SK-N-SH treated with all-trans-retinoic acid at 6 μM for 48 hours (cell line): ENCODE results near the gene DDX18.

Experiments
- ATAC-seq: fragments of 200-7000 bp; cut with Tn5 transposase; 3 replicates; pipeline ENCODE4 v1.9.1; 2020; ENCODE audit warnings: mild to moderate bottlenecking, moderate library complexity
- ARNTL ChIP-seq: fragments of 450-650 bp; formaldehyde crosslinking; IDR thresholded peaks from 2 replicates; pipeline ENCODE4 v1.5.0; 2020; ENCODE audit warnings: low read depth, mild to moderate bottlenecking, moderate library complexity, borderline replicate concordance
- BACH2 ChIP-seq: fragments of 250-450 bp; sonication (Bioruptor Pico); IDR thresholded peaks from 2 replicates; pipeline ENCODE4 v1.9.0; 2021; ENCODE audit warnings: mild to moderate bottlenecking, borderline replicate concordance
- CREB5 ChIP-seq: fragments of 250-450 bp; sonication (Bioruptor Pico); IDR thresholded peaks from 2 replicates; pipeline ENCODE4 v1.5.1; 2020; ENCODE audit warnings: low read depth, mild to moderate bottlenecking, moderate library complexity
- CSDC2 ChIP-seq: fragments of 250-450 bp; sonication (Bioruptor Pico); IDR thresholded peaks from 2 replicates; pipeline ENCODE4 v1.5.0; 2020; ENCODE audit warnings: mild to moderate bottlenecking, moderate library complexity
- GLIS3 ChIP-seq: fragments of 250-450 bp; sonication (Bioruptor Pico); IDR thresholded peaks from 2 replicates; pipeline ENCODE4 v1.5.0; 2020; ENCODE audit warnings: mild to moderate bottlenecking, moderate library complexity
- ISL1 ChIP-seq: fragments of 250-450 bp; sonication (Bioruptor Pico); IDR thresholded peaks from 2 replicates; pipeline ENCODE4 v2.1.2; 2022; ENCODE audit warnings: mild to moderate bottlenecking, moderate library complexity
- OSR1 ChIP-seq: fragments of 250-450 bp; sonication (Bioruptor Pico); IDR thresholded peaks from 2 replicates; pipeline ENCODE4 v1.8.0; 2022; ENCODE audit warnings: moderate library complexity, mild to moderate bottlenecking, inconsistent platforms
- POU6F1 ChIP-seq: fragments of 250-450 bp; sonication (Bioruptor Pico); IDR thresholded peaks from 2 replicates; pipeline ENCODE4 v1.8.0; 2021; ENCODE audit warnings: low read depth, mild to moderate bottlenecking, moderate library complexity, borderline replicate concordance
- PPARA ChIP-seq: fragments of 250-450 bp; sonication (Bioruptor Pico); IDR thresholded peaks from 2 replicates; pipeline ENCODE4 v1.5.0; 2020; ENCODE audit warnings: mild to moderate bottlenecking, borderline replicate concordance
- RARB ChIP-seq: fragments of 250-450 bp; sonication (Bioruptor Pico); IDR thresholded peaks from 2 replicates; pipeline ENCODE4 v1.8.0; 2021; ENCODE audit warnings: mild to moderate bottlenecking, moderate library complexity
- SNAI2 ChIP-seq: fragments of 250-450 bp; sonication (Bioruptor Pico); IDR thresholded peaks from 2 replicates; pipeline ENCODE4 v1.5.0; 2020; ENCODE audit warnings: mild to moderate bottlenecking, moderate library complexity
- TCF4 ChIP-seq: fragments of 250-450 bp; sonication (Bioruptor Pico); IDR thresholded peaks from 2 replicates; pipeline ENCODE4 v1.8.0; 2021; ENCODE audit warnings: mild to moderate bottlenecking, moderate library complexity, borderline replicate concordance
- TOX ChIP-seq: fragments of 250-450 bp; sonication (Bioruptor Pico); IDR thresholded peaks from 2 replicates; pipeline ENCODE4 v1.8.0; 2021; ENCODE audit warnings: mild to moderate bottlenecking, moderate library complexity, borderline replicate concordance
- TSHZ2 ChIP-seq: fragments of 250-450 bp; sonication (Bioruptor Pico); IDR thresholded peaks from 2 replicates; pipeline ENCODE4 v1.5.0; 2020; ENCODE audit warnings: mild to moderate bottlenecking, moderate library complexity
- ZC3H10 ChIP-seq: fragments of 250-450 bp; sonication (Bioruptor Pico); IDR thresholded peaks from 2 replicates; pipeline ENCODE4 v1.5.1; 2021; ENCODE audit warnings: mild to moderate bottlenecking, moderate library complexity
- ZFP3 ChIP-seq: fragments of 250-450 bp; sonication (Bioruptor Pico); IDR thresholded peaks from 2 replicates; pipeline ENCODE4 v1.5.0; 2020; ENCODE audit warnings: mild to moderate bottlenecking, moderate library complexity
- ZFP30 ChIP-seq: fragments of 450-650 bp; formaldehyde crosslinking; IDR thresholded peaks from 2 replicates; pipeline ENCODE4 v1.5.0; 2022; ENCODE audit warnings: mild to moderate bottlenecking, moderate library complexity
- ZNF565 ChIP-seq: fragments of 450-650 bp; formaldehyde crosslinking; conservative IDR thresholded peaks from 2 replicates; pipeline ENCODE4 v1.5.0; 2020; ENCODE audit warnings: low read depth, mild to moderate bottlenecking, moderate library complexity
- ZNF70 ChIP-seq: fragments of 450-650 bp; formaldehyde crosslinking; IDR thresholded peaks from 2 replicates; pipeline ENCODE4 v1.5.0; 2020; ENCODE audit warnings: mild to moderate bottlenecking, moderate library complexity
- ZNF8 ChIP-seq: fragments of 450-650 bp; formaldehyde crosslinking; IDR thresholded peaks from 2 replicates; pipeline ENCODE4 v1.5.0; 2020; ENCODE audit warnings: mild to moderate bottlenecking, moderate library complexity
- TF ChIP-seq, protein P1 (sequence below): fragments of 250-450 bp; sonication (Bioruptor Pico); IDR thresholded peaks from 2 replicates; pipeline ENCODE4 v1.8.0; 2020; ENCODE audit warnings: mild to moderate bottlenecking, moderate library complexity, borderline replicate concordance

The DDX18 gene

DNA sequence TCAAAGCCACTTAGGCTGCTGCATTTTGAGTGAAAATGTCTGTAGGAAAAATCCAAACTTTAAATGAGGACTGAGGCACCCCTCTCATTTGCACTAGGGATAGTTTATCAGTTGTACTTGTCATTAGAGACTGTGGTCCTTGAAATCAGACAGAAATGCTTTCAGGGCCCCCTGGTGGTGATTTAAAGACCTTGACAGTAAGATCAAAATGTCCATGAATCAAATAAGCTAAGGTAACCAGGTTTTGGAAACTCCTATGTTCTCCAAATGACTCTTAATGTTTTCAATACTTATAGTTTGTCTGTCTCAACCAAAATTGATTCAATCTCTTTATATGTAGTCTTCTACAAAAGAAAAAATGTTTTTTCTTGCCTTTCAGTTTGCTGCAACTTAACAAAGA is 28.8 kb upstream of the DDX18 start:
- no peak for TF ChIP-seq POU6F1 (CRISPR knock-in tag)
- TF ChIP-seq ZFP30 (CRISPR knock-in tag) = no peak
- no peak for TF ChIP-seq ZNF565 (CRISPR knock-in tag)
- TF ChIP-seq BACH2 (CRISPR knock-in tag) = no peak
- no peak for TF ChIP-seq ZNF8 (CRISPR knock-in tag)
- TF ChIP-seq ZNF70 (CRISPR knock-in tag) = no peak
- TF ChIP-seq ZFP3 (CRISPR knock-in tag) = no peak
- no peak for TF ChIP-seq GLIS3
- TF ChIP-seq TOX (CRISPR knock-in tag) = no peak
- TF ChIP-seq PPARA (CRISPR knock-in tag) = no peak
- TF ChIP-seq ZC3H10 (CRISPR knock-in tag) = no peak
- TF ChIP-seq ARNTL = no peak
- no peak for TF ChIP-seq CREB5
- TF ChIP-seq ISL1 (CRISPR knock-in tag) = no peak
- no peak for TF ChIP-seq CSDC2 (CRISPR knock-in tag)
- TF ChIP-seq, protein P1, sequence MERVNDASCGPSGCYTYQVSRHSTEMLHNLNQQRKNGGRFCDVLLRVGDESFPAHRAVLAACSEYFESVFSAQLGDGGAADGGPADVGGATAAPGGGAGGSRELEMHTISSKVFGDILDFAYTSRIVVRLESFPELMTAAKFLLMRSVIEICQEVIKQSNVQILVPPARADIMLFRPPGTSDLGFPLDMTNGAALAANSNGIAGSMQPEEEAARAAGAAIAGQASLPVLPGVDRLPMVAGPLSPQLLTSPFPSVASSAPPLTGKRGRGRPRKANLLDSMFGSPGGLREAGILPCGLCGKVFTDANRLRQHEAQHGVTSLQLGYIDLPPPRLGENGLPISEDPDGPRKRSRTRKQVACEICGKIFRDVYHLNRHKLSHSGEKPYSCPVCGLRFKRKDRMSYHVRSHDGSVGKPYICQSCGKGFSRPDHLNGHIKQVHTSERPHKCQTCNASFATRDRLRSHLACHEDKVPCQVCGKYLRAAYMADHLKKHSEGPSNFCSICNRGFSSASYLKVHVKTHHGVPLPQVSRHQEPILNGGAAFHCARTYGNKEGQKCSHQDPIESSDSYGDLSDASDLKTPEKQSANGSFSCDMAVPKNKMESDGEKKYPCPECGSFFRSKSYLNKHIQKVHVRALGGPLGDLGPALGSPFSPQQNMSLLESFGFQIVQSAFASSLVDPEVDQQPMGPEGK (CRISPR knock-in tag) = no peak
- TF ChIP-seq OSR1 = no peak
- TF ChIP-seq TSHZ2 (CRISPR knock-in tag) = no peak
- no peak for TF ChIP-seq SNAI2 (CRISPR knock-in tag)
- peak; percentile 70 for ATAC-seq

GRCh38 chr2:117786520-117786919 is 28.0 kb upstream of the DDX18 start:
- no peak for ATAC-seq
- no peak for TF ChIP-seq POU6F1 (CRISPR knock-in tag)
- no peak for TF ChIP-seq ZNF8 (CRISPR knock-in tag)
- TF ChIP-seq BACH2 (CRISPR knock-in tag) = no peak
- TF ChIP-seq ZNF70 (CRISPR knock-in tag) = no peak
- TF ChIP-seq TOX (CRISPR knock-in tag) = no peak
- TF ChIP-seq TCF4 (CRISPR knock-in tag) = no peak
- TF ChIP-seq ISL1 (CRISPR knock-in tag) = no peak
- TF ChIP-seq CSDC2 (CRISPR knock-in tag) = no peak
- TF ChIP-seq TSHZ2 (CRISPR knock-in tag) = no peak
- TF ChIP-seq SNAI2 (CRISPR knock-in tag) = no peak
- no peak for TF ChIP-seq RARB
- TF ChIP-seq ARNTL = no peak
- TF ChIP-seq, all 23 proteins: peak for 0
